Adrenal gland (tissue), 12 donors: ENCODE measurements around the gene VEGFC. TPM values are rescaled to one million over a fixed set of nuclear protein-coding genes. Genes with fewer than 3 reads are reported as not detected.

Experiments
- DNase-seq, 7 donors: peaks; one replicate each; pipeline ENCODE4 v3.0.0-alpha.2; 2019 to 2020
- H3K27ac ChIP-seq, 5 donors: fragments of 200-600 bp; sonication (generic) in 4 of 5; 1 replicate in 3 of 5; 2 replicates in 2 of 5; pipeline versions ENCODE4 v1.5.1 to v1.8.0; 2016 to 2020; ENCODE audit warnings: mild to moderate bottlenecking in 1 of 5
- H3K27me3 ChIP-seq: fragments of 200-600 bp; 2 replicates; pipeline ENCODE4 v1.8.0; 2021
- H3K36me3 ChIP-seq, 2 donors: fragments of 200-600 bp; replicated peaks in 1 of 2; 1 replicate in 1 of 2; 2 replicates in 1 of 2; pipeline versions ENCODE4 v1.5.1 to v1.8.0; 2018 to 2022
- H3K4me1 ChIP-seq, 2 donors: fragments of 200-600 bp; replicated peaks in 1 of 2; 1 replicate in 1 of 2; 2 replicates in 1 of 2; pipeline versions ENCODE4 v1.5.1 to v1.8.0; 2018 to 2021
- H3K4me3 ChIP-seq, 4 donors: fragments of 200-600 bp; sonication (generic) in 3 of 4; one replicate each; pipeline ENCODE4 v1.5.1; 2016 to 2018
- H3K9me3 ChIP-seq, 3 donors: fragments of 200-600 bp; sonication (generic) in 1 of 3; replicated peaks in 1 of 3; 1 replicate in 2 of 3; 2 replicates in 1 of 3; pipeline versions ENCODE4 v1.5.1 to v1.8.0; 2016 to 2021
- CTCF ChIP-seq, 6 experiments: fragments of 450-650 bp in 4 of 6; fragments of 200-600 bp in 2 of 6; sonication (generic) in 1 of 6; IDR thresholded peaks; 1 replicate in 5 of 6; 2 replicates in 1 of 6; pipeline versions ENCODE4 v1.5.1 to v1.8.0; 2016 to 2021; ENCODE audit warnings: antibody characterized with exemption in 6 of 6, mild to moderate bottlenecking in 2 of 6, moderate library complexity in 1 of 6
- POLR2A ChIP-seq, 2 donors: fragments of 450-650 bp; IDR thresholded peaks; one replicate each; pipeline ENCODE4 v1.6.1; 2017; ENCODE audit warnings: antibody characterized with exemption in 2 of 2, mild to moderate bottlenecking in 2 of 2, moderate library complexity in 1 of 2
- WGBS, 4 donors: extraction: QIAGEN DNeasy Blood & Tissue Kit in 2 of 4; methylation state at CpG; one replicate each; pipeline versions ENCODE4 v1.1.5 to v1.1.7; 2013 to 2017; 5-methylcytosine and 5-hydroxymethylcytosine counted together
- intact Hi-C, 2 donors: fragments of 100-400 bp; cut with DNase I; formaldehyde crosslinking; loops; one replicate each; pipeline versions ENCODE4 v1.14.1 to v1.15.0; 2022 to 2023
- polyA plus RNA-seq, 3 donors: library from polyadenylated mRNA; stranded (reverse); fragments of 200-250 nt in 2 of 3; fragments of 350-450 nt in 1 of 3; fragmentation: Illumina TruSeq in 1 of 3; extraction: RNeasy Lipid Tissue Mini Kit (QIAGEN cat#74804) in 1 of 3; gene quantifications; one replicate each; pipeline ENCODE4 v1.2.3, GENCODE V29; 2013 to 2014
- total RNA-seq, 9 donors: library from RNA; depleted of rRNA in 4 of 9; stranded (reverse); fragments of >200 nt in 4 of 9; fragments of 120-200 nt in 1 of 9; fragmentation: NEBNext Ultra II Directional in 1 of 9; extraction: Animal tissue kit (Norgen Biotek cat#: 25700) in 1 of 9; gene quantifications; one replicate each; pipeline versions ENCODE4 v1.1.0 to v1.2.4, GENCODE V29; 2013 to 2023
- donor health status: healthy with polysubstance abuse.
- donor health status: Bipolar disorder and iron deficiency.
- donor health status: DM: yes; HTN: yes; CAD: no.
- donor health status: DM: no; HTN: no; CAD: no.
- donor health status: DM: no; HTN: no; CAD: no.
- donor health status: DM: yes; HTN: yes; CAD: no.

VEGFC gene
- total and polyA plus RNA-seq, 12 donors = 2.9 to 30.7 (median 8.2) TPM

GRCh38 chr4:176788971-176789370, 3.8 kb downstream of the VEGFC start:
- H3K27me3 ChIP-seq = no peaks in the 10 kb centered on the region
- H3K9me3 ChIP-seq = no peaks in the 10 kb centered on the region
- H3K27ac ChIP-seq = no peak overlapping the region
- 78 to 93% (median 90%) methylated on average over 6 of the region's 6 CpGs for WGBS, 4 donors
- DNase-seq = no peak
- intact Hi-C loops = no loop called here
- H3K4me1 ChIP-seq = peaks cover 0 to 7% of the 10 kb centered on the region in 2 donors
- TF ChIP-seq CTCF (IDR thresholded peaks at IDR 0.05) = no peak
- no peak for TF ChIP-seq POLR2A (IDR thresholded peaks at IDR 0.05)
- H3K36me3 ChIP-seq = no peaks in the 10 kb centered on the region
- H3K4me3 ChIP-seq = no peak overlapping the region

- Histone ChIP-seq H3K4me3 (no peak overlapping the region), H3K27ac (no peak overlapping the region)
- 81 to 86% (median 83%) methylated on average over 8 of the region's 8 CpGs for WGBS, 4 donors
These were observed 4.5 kb downstream of the VEGFC start for GRCh38 chr4:176788248-176788647.

GRCh38 chr4:176784816-176785215, 7.9 kb downstream of the VEGFC start:
- peaks cover 5 to 27% of the 10 kb centered on the region in 2 donors for H3K4me1 ChIP-seq
- no peak for DNase-seq
- WGBS, 4 donors = 80 to 86% (median 83%) methylated on average over 2 of the region's 2 CpGs
- TF ChIP-seq POLR2A (IDR thresholded peaks at IDR 0.05) (no peak), CTCF (IDR thresholded peaks at IDR 0.05) (no peak)
- no peaks in the 10 kb centered on the region for H3K27me3 ChIP-seq
- intact Hi-C loops = no loop called here
- no peaks in the 10 kb centered on the region for H3K9me3 ChIP-seq
- no peak overlapping the region for H3K4me3 ChIP-seq
- no peaks in the 10 kb centered on the region for H3K36me3 ChIP-seq
- H3K27ac ChIP-seq = no peak overlapping the region

More at GRCh38 chr4:176788248-176788647, 4.5 kb downstream of the VEGFC start:
- Histone ChIP-seq H3K4me1 (peaks cover 0 to 5% of the 10 kb centered on the region in 2 donors), H3K27me3 (no peaks in the 10 kb centered on the region), H3K36me3 (no peaks in the 10 kb centered on the region), H3K9me3 (no peaks in the 10 kb centered on the region)
- intact Hi-C loops = no loop called here
- TF ChIP-seq POLR2A (IDR thresholded peaks at IDR 0.05) (no peak), CTCF (IDR thresholded peaks at IDR 0.05) (no peak)
- no peak for DNase-seq

- no peak for DNase-seq
- Histone ChIP-seq H3K4me1 (peaks cover 5 to 38% of the 10 kb centered on the region in 2 donors), H3K27ac (no peak overlapping the region), H3K4me3 (no peak overlapping the region), H3K27me3 (no peaks in the 10 kb centered on the region), H3K36me3 (no peaks in the 10 kb centered on the region), H3K9me3 (no peaks in the 10 kb centered on the region)
- intact Hi-C loops = no loop called here
- TF ChIP-seq CTCF (IDR thresholded peaks at IDR 0.05) (no peak), POLR2A (IDR thresholded peaks at IDR 0.05) (no peak)
- WGBS, 4 donors = 55 to 84% (median 67%) methylated on average over 2 of the region's 2 CpGs
These were observed 9.9 kb downstream of the VEGFC start for GRCh38 chr4:176782794-176783193.
